ENCODE measurements around the gene OR2H1.

The OR2H1 gene

DNA sequence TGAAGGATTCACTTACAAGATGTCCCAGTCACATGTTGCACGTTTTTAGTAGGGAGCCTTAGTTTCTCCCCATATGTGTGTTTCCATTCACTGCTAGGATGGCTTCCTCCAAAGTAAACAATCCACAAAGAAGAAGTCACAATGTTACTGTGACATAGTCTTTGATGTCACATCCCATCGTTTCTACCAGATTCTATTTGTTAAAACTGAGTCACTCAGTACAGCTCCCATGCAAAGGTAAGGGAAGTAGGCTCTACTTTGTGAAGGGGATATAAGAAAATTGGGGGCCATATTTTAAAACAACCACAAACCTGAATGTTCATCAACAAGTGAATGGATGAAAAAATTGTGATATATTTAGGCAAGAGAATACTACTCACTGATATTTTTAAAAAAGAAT, at the start of gene OR2H1, which contains the start of gene OR11A1:
Gene OR2H1, plus strand, starts transcription at position 185 of the 400 bp plus-strand sequence. CDS start 4,615 bp downstream, outside the sequence.
Gene OR11A1, minus strand, starts transcription at position 101 of the 400 bp plus-strand sequence. CDS start 29,430 bp downstream, outside the sequence.
- Histone ChIP-seq H2AFZ (ENCODE audit: low read depth, low read length) (no peak within 1 kb of the TSS), H3K27ac (ENCODE audit: low read length) (no peak within 1 kb of the TSS), H3K4me3 (ENCODE audit: low read depth in 1 of 2, low read length in 2 of 2) (no peak within 1 kb of the TSS), H3K9ac (ENCODE audit: low read depth, low read length) (no peak within 1 kb of the TSS), H3K79me2 (ENCODE audit: insufficient read depth, low read length) (no peaks in the 10 kb centered on the region), H3K9me3 (ENCODE audit: insufficient read depth, low read length, severe bottlenecking) (no peaks in the 10 kb centered on the region), H3K27me3 (ENCODE audit: insufficient read depth, low read length, poor library complexity) (peaks cover 2% of the 10 kb centered on the region), H4K20me1 (ENCODE audit: insufficient read depth, low read length) (no peaks in the 10 kb centered on the region), H3K4me2 (ENCODE audit: insufficient read depth, low read length) (no peak within 1 kb of the TSS), H3K36me3 (ENCODE audit: insufficient read depth, low read length) (no peaks in the 10 kb centered on the region), H3K4me1 (ENCODE audit: insufficient read depth, low read length) (no peaks in the 10 kb centered on the region)
- DNase-seq (no peak), ATAC-seq (ENCODE audit: insufficient read depth, low read depth) (no peak)
- TF ChIP-seq EZH2 (IDR thresholded peaks at IDR 0.05; ENCODE audit: borderline replicate concordance, low read depth, low read length, severe bottlenecking) = no peak
- TF ChIP-seq, protein P1, sequence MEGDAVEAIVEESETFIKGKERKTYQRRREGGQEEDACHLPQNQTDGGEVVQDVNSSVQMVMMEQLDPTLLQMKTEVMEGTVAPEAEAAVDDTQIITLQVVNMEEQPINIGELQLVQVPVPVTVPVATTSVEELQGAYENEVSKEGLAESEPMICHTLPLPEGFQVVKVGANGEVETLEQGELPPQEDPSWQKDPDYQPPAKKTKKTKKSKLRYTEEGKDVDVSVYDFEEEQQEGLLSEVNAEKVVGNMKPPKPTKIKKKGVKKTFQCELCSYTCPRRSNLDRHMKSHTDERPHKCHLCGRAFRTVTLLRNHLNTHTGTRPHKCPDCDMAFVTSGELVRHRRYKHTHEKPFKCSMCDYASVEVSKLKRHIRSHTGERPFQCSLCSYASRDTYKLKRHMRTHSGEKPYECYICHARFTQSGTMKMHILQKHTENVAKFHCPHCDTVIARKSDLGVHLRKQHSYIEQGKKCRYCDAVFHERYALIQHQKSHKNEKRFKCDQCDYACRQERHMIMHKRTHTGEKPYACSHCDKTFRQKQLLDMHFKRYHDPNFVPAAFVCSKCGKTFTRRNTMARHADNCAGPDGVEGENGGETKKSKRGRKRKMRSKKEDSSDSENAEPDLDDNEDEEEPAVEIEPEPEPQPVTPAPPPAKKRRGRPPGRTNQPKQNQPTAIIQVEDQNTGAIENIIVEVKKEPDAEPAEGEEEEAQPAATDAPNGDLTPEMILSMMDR (IDR thresholded peaks at IDR 0.05; ENCODE audit: borderline replicate concordance, extremely low read depth, low read length, poor library complexity, severe bottlenecking) = no peak

DNA sequence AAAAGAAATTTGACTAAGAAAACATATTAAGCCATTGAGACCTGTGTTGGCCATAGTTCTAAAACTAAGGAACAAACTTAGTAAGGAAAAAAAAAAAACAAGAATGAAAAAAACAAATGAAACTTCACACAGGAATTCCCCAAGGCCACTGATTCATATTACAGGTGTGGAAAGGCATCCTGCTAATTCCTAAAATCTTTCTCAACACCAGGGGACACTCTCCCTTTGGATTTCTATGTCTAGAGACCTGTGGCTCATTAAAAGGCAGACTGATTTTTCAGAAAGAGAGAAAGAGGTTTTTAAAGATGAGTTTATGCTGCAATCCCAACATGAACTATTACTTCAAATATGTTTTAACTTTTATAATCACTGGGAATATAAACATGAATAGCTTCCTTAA, 42.4 kb upstream of the OR2H1 start, which contains the start of gene OR12D1:
Gene OR12D1, plus strand, starts transcription at position 341 of the 400 bp plus-strand sequence.
- H2AFZ ChIP-seq (ENCODE audit: low read depth, low read length) = no peak within 1 kb of the TSS
- no peaks in the 10 kb centered on the region for H3K4me1 ChIP-seq (ENCODE audit: insufficient read depth, low read length)
- no peak within 1 kb of the TSS for H3K4me3 ChIP-seq (ENCODE audit: low read depth in 1 of 2, low read length in 2 of 2)
- H3K9ac ChIP-seq (ENCODE audit: low read depth, low read length) = no peak within 1 kb of the TSS
- H3K9me3 ChIP-seq (ENCODE audit: insufficient read depth, low read length, severe bottlenecking) = no peaks in the 10 kb centered on the region
- H3K36me3 ChIP-seq (ENCODE audit: insufficient read depth, low read length) = no peaks in the 10 kb centered on the region
- peaks cover 6% of the 10 kb centered on the region for H3K27me3 ChIP-seq (ENCODE audit: insufficient read depth, low read length, poor library complexity)
- ATAC-seq (ENCODE audit: insufficient read depth, low read depth) (no peak), DNase-seq (no peak)
- TF ChIP-seq, protein P1 (IDR thresholded peaks at IDR 0.05; ENCODE audit: borderline replicate concordance, extremely low read depth, low read length, poor library complexity, severe bottlenecking) = no peak
- no peak for TF ChIP-seq EZH2 (IDR thresholded peaks at IDR 0.05; ENCODE audit: borderline replicate concordance, low read depth, low read length, severe bottlenecking)
- H4K20me1 ChIP-seq (ENCODE audit: insufficient read depth, low read length) = no peaks in the 10 kb centered on the region
- no peaks in the 10 kb centered on the region for H3K79me2 ChIP-seq (ENCODE audit: insufficient read depth, low read length)
- H3K27ac ChIP-seq (ENCODE audit: low read length) = no peak within 1 kb of the TSS
- no peak within 1 kb of the TSS for H3K4me2 ChIP-seq (ENCODE audit: insufficient read depth, low read length)

- no peaks in the 10 kb centered on the region for H3K9me3 ChIP-seq (ENCODE audit: insufficient read depth, low read length, severe bottlenecking)
- ATAC-seq (ENCODE audit: insufficient read depth, low read depth) (no peak), DNase-seq (no peak)
- no peak overlapping the region for H3K4me3 ChIP-seq (ENCODE audit: low read depth in 1 of 2, low read length in 2 of 2)
- no peaks in the 10 kb centered on the region for H4K20me1 ChIP-seq (ENCODE audit: insufficient read depth, low read length)
- no peak overlapping the region for H3K4me2 ChIP-seq (ENCODE audit: insufficient read depth, low read length)
- H3K4me1 ChIP-seq (ENCODE audit: insufficient read depth, low read length) = no peaks in the 10 kb centered on the region
- H3K36me3 ChIP-seq (ENCODE audit: insufficient read depth, low read length) = no peaks in the 10 kb centered on the region
- peaks cover 8% of the 10 kb centered on the region for H3K27me3 ChIP-seq (ENCODE audit: insufficient read depth, low read length, poor library complexity)
- H2AFZ ChIP-seq (ENCODE audit: low read depth, low read length) = no peak overlapping the region
- no peak overlapping the region for H3K27ac ChIP-seq (ENCODE audit: low read length)
- no peak overlapping the region for H3K9ac ChIP-seq (ENCODE audit: low read depth, low read length)
- no peaks in the 10 kb centered on the region for H3K79me2 ChIP-seq (ENCODE audit: insufficient read depth, low read length)
- no peak for TF ChIP-seq EZH2 (IDR thresholded peaks at IDR 0.05; ENCODE audit: borderline replicate concordance, low read depth, low read length, severe bottlenecking)
- TF ChIP-seq, protein P1 (IDR thresholded peaks at IDR 0.05; ENCODE audit: borderline replicate concordance, extremely low read depth, low read length, poor library complexity, severe bottlenecking) = no peak
Observed at GRCh38 chr6:29419516-29419915, 37.4 kb upstream of the OR2H1 start.
